Suprapubic skin (tissue), 3 donors: ENCODE data around the gene SLC33A1.

Experiments used
- EP300 ChIP-seq: sonication (generic); formaldehyde crosslinking; IDR thresholded peaks from one replicate; pipeline ENCODE4 v1.6.1; 2017; ENCODE audit warnings: antibody characterized with exemption
- POLR2A ChIP-seq, 2 donors: fragments of 450-650 bp; IDR thresholded peaks; one replicate each; pipeline ENCODE4 v1.6.1; 2017; ENCODE audit warnings: antibody characterized with exemption in 2 of 2, mild to moderate bottlenecking in 2 of 2, moderate library complexity in 2 of 2
- TF ChIP-seq, protein P1 (sequence below), 2 donors: fragments of 200-600 bp in 1 of 2; fragments of 450-650 bp in 1 of 2; sonication (generic) in 1 of 2; IDR thresholded peaks; one replicate each; pipeline ENCODE4 v1.5.1; 2016 to 2019; ENCODE audit warnings: antibody characterized with exemption in 2 of 2, mild to moderate bottlenecking in 1 of 2, moderate library complexity in 1 of 2

- TF ChIP-seq, protein P1, sequence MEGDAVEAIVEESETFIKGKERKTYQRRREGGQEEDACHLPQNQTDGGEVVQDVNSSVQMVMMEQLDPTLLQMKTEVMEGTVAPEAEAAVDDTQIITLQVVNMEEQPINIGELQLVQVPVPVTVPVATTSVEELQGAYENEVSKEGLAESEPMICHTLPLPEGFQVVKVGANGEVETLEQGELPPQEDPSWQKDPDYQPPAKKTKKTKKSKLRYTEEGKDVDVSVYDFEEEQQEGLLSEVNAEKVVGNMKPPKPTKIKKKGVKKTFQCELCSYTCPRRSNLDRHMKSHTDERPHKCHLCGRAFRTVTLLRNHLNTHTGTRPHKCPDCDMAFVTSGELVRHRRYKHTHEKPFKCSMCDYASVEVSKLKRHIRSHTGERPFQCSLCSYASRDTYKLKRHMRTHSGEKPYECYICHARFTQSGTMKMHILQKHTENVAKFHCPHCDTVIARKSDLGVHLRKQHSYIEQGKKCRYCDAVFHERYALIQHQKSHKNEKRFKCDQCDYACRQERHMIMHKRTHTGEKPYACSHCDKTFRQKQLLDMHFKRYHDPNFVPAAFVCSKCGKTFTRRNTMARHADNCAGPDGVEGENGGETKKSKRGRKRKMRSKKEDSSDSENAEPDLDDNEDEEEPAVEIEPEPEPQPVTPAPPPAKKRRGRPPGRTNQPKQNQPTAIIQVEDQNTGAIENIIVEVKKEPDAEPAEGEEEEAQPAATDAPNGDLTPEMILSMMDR (IDR thresholded peaks at IDR 0.05), result no peak
- no peak for TF ChIP-seq POLR2A (IDR thresholded peaks at IDR 0.05)
- TF ChIP-seq EP300, result no peak
Measured at GRCh38 chr3:155884292-155884691, 30.1 kb upstream of the SLC33A1 start.
